ENCODE results near the gene KCNQ1. TPM values are rescaled to one million over a fixed set of nuclear protein-coding genes. Genes with fewer than 3 reads are reported as not detected.

KCNQ1 gene
- total and polyA plus RNA-seq, 2 experiments from 2014 or later: 0.45 to 0.87 TPM

- DNase-seq (ENCODE audit: low spot score): no peak
Measured at GRCh38 chr11:2537010-2537705, 92.3 kb downstream of the KCNQ1 start.

More at GRCh38 chr11:2537010-2537705, 92.3 kb downstream of the KCNQ1 start:
- no peak overlapping the region for H3K27ac ChIP-seq (ENCODE audit: low read depth)
- H3K27me3 ChIP-seq (ENCODE audit: insufficient read depth): peaks cover 15% of the 10 kb centered on the region
- no peak overlapping the region for H3K4me2 ChIP-seq
- H3K9me2 ChIP-seq (ENCODE audit: insufficient read depth): no peaks in the 10 kb centered on the region
- H3F3A ChIP-seq (replicated peaks; ENCODE audit: low read depth): peaks cover 6% of the 10 kb centered on the region; the same call in 1 of the 2 replicates
- no peaks in the 10 kb centered on the region for H3K36me3 ChIP-seq (ENCODE audit: insufficient read depth)
- no peak for ATAC-seq
- H3K79me2 ChIP-seq (replicated peaks; ENCODE audit: insufficient read depth): no peaks in the 10 kb centered on the region
- no peaks in the 10 kb centered on the region for H3K36me3 Mint-ChIP-seq (ENCODE audit: low read depth)
- peaks cover 9% of the 10 kb centered on the region; the same call in 2 of the 3 replicates for H3K4me1 Mint-ChIP-seq
- H3K27me3 Mint-ChIP-seq (ENCODE audit: insufficient read depth, low read depth, poor library complexity): peaks cover 44% of the 10 kb centered on the region
- H3K4me3 Mint-ChIP-seq: no peak overlapping the region; the same call in 2 of the 3 replicates
- H2AFZ ChIP-seq: no peak overlapping the region
- no peaks in the 10 kb centered on the region; the same call in 2 of the 3 replicates for H3K9me3 Mint-ChIP-seq
- no peak for TF ChIP-seq ZNF462 (CRISPR knock-in tag; IDR thresholded peaks at IDR 0.05)
- no peak for TF ChIP-seq CREB1 (CRISPR knock-in tag; IDR thresholded peaks at IDR 0.05; ENCODE audit: low read depth)
- TF ChIP-seq REST (IDR thresholded peaks at IDR 0.05; ENCODE audit: unreplicated experiment): no peak
- no peak for TF ChIP-seq ZNF114 (CRISPR knock-in tag; IDR thresholded peaks at IDR 0.05)
- no peak for TF ChIP-seq NANOG (IDR thresholded peaks at IDR 0.05; ENCODE audit: borderline replicate concordance)
- TF ChIP-seq ETS1 (IDR thresholded peaks at IDR 0.05): no peak
- no peak for TF ChIP-seq JUNB (IDR thresholded peaks at IDR 0.05; ENCODE audit: unreplicated experiment)
- no peak for TF ChIP-seq EZH2 (IDR thresholded peaks at IDR 0.05; ENCODE audit: low read depth, unreplicated experiment)
- no peak overlapping the region for H3K4me3 ChIP-seq
- H3K4me1 ChIP-seq (ENCODE audit: insufficient read depth): peaks cover 8% of the 10 kb centered on the region; the same call in 1 of the 2 replicates
- no peaks in the 10 kb centered on the region for H4K20me1 ChIP-seq (replicated peaks; ENCODE audit: insufficient read depth)
- no peak overlapping the region for H3K27ac Mint-ChIP-seq

Data from GM23338 (cell line).